GM04503 (cell line): ENCODE results near the gene SF3B2.
"Not testable (repeated sequence)": the region's sequence is repeated elsewhere in the genome, so short reads cannot be mapped to it uniquely, and the experiment has no call there.

Experiments used
- DNase-seq: peaks from one replicate; pipeline ENCODE4 v3.0.0-alpha.2; 2012; ENCODE audit warnings: low read depth

SF3B2 gene

DNA sequence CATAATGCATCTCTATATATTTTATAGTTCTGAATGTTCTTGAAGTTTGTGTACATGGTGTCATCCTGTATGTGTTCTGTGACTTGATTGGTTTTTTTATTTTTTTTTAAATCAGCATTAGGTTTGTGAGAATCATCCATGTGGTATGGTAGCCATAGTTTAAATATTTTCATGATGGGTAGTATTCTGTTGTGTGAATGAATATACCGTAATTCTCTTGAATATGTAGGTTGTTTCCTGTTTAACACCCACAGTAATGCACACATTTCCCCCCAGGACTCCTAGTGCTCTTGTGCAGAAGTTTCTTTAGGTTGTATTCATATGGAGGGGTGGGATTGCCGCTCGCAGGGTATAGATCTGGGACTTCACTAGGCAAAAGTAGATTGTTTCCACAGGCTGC, 19.9 kb downstream of the SF3B2 start:
- DNase-seq = no peak

DNA sequence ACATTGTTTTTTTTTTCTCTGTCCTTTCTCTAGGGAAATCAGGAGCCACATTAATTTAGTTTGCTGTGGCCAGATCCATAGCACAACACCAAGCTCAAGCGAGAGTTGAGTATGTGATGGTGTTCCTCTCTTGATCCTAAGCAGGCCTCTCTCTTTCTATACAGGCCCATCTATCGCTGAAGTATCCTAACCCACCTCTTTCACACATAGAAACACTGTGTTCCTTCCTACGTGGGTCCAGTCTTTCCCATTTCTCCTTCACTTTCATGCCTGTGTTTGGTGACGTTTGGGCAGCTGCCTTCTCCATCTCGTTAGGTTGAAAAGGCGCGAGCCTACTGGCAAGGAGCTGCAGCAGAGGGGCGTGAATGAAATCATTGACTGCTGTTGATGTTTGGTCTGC, 20.4 kb downstream of the SF3B2 start:
- no peak for DNase-seq

DNA sequence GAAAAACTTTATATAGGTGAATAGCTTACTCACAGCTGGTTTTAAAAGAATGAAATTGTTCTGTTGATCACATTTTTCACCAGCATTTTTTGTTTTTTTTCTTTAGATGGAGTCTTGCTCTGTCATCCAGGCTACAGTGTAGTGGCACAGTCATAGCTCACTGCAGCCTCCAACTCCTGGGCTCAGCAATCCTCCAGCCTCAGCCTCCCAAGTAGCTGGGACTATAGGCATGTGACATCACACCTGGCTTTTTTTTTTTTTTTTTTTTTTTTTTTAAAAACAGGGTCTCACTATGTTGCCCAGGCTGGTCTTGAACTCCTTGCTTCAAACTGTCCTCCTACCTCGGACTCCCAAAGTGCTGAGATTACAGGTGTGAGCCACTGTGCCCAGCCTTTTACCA, 21.5 kb downstream of the SF3B2 start:
- DNase-seq = no peak

DNA sequence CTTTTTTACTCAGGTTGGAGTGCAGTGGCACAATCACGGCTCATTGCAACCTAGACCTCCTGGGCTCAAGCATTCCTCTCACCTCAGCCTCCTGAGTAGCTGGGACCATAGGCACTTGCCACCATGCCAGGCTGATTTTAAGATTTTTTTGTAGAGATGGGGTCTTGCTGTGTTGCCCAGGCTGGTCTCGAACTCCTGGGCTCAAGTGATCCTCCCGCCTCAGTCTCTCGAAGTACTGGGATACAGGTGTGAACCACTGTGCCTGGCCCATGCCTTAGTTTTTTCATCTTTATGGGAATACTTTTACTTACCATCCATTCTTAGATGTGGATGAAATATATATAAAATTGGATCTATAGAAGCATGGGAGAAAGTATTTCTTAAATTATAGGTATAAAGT, 23.1 kb downstream of the SF3B2 start:
- no peak for DNase-seq

DNA sequence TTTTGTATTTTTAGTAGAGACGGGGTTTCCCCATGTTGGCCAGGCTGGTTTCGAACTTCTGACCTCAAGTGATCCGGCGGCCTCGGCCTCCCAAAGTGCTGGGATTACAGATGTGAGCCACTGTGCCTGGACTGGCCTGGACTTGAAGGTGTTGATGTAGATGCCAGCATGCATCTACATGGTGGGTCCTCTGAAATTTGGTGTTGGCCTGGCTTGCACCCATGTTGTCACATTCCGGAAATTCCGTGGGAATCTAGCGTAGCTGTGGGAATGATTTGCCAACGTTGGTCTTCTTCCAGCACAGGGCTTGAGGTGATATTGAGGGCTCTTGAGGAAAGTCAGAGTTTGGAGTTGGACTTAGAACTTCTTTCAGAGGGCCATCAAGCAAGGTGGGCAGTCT, 24.4 kb downstream of the SF3B2 start:
- DNase-seq = no peak

DNA sequence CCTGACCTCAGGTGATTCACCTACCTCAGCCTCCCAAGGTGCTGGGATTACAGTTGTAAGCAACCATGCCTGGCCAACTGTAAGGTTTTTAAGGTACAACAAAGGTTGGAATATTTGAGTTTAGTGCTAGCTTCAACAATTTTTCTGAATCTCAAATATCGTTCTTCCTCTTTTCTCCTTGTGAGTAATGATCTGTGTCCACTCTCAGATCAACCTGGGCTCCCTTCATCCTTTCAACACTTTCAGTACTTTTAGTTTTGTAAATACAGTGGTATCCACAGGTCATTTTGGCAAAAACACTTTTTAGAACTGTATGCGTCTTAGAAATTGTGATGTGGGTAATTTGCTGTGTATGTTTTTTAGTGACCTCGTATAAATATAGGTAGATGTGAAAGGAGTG, 25.8 kb downstream of the SF3B2 start:
- DNase-seq = no peak

DNA sequence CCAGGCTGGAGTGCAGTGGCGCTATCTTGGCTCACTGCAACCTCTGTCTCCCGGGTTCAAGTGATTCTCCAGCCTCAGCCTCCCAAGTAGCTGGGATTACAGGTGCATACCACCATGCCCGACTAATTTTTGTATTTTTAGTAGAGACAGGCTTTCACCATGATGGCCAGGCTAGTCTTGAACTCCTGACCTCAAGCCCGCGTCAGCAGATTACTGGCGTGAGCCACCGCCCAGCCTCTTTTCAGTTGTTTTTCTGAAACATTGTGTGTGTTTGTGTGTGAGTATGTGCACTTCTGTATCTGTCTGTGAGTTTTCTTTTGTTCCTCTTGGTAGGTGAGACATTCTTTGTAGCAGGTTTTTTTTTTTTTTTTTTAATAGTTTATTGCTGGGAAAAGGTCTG, 26.8 kb downstream of the SF3B2 start:
- DNase-seq = not testable (repeated sequence)

DNA sequence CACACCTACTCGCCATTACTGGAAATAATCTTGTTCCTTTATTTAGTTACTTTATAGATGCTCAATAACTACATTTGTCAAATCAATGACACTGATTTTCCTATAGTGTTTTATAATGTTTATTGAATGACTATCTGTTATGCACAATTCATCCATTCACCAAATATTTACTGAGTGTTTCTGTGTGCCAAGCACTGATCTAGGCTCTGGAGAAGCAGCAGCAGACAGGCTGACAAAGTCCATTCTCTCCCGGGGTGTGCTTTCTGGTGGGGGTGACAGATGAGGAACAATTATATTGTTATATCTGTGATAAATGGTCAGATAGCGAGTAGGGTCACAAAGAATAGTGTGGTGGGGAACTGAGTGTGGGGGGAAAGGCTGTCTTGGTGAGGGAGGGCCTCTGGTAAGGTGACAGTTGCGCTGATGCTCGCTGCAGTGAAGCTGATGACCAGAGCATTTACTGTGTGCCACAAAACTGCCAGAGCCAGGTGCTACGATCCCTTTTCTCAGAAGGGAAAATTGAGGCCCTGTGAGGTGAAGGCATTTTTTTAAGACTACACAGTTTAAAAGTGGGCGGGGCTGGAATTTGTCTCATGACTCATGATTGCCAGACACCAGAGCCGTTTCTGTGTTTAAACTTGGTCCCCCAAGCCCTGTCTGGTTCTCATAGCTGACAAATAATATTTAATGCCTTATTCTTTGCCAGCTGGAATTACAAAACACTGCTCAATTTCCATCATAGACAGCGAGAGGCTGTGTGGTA, 28.1 kb downstream of the SF3B2 start:
- DNase-seq = peak; percentile 71

DNA sequence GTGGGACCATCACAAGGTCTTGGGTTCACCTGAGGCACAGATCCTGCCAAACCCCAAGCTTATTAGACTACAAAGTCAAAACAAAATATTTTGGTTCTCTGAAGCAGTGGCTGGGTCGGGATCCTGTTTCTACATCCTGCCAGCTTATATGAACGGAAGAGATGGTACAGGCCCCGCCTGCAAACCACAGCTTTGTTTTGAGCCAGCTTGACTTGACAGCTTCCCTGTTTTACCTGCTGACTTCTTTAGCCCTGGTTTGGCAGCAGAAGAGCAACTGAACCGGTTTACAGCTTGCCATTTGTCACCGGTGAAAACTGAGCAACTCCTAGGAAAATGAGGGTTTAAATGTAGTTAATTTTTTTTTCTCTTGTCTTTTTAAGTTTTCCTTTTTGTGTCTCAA, 29.3 kb downstream of the SF3B2 start:
- DNase-seq = no peak

DNA sequence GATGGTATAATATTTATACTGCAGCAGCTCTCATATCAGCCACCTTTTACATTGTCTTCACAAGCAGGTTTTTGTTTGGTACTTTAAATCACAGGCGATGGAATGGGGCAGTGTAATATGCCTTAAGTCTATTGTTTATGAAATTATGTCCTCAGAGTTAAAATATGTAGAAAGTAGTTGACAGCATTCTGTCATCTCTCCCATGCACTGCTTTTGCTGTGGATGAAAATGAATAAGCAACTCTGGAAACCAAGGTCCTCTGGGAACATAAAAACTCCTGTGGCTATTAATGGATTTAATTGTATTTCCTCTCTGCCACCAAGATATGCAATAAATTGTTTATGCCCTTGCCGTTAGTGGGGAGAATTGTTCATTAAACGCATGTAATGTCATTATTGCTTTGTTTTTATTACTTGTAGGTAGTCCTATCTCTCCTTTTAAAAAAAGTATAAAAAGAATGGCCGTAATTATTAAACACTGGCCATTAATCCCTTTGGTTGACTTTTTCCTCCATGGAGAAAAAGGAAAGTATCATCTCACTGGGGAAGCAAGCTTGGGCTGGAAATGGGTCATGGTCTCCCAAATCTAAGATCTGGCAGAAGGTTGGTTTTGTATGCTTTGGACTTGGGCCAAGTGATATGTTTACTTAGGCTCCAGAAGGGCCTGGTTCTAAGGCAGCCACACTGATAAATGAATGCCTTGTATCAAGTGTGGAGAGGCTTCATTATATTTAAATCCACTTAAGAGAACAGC, 31.0 kb downstream of the SF3B2 start:
- DNase-seq = no peak

DNA sequence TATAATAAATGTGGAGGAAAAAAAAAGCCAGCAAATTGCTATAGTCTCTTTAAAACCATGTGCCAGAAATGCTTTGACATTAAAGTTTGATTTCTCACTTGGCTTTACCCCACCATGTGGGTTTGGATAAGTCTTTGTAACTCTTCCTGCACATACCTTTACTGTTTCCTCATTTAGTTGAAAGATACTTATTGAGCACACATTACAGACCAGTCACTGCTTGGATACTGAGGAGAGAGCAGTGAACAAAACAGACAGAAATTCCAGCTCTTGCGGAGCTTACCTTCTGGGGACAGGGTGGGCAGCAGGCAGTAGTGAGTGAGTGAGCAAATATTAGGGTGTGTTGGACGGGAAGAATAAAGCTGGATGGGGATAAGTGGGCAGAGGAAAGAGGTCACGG, 31.6 kb downstream of the SF3B2 start:
- no peak for DNase-seq

DNA sequence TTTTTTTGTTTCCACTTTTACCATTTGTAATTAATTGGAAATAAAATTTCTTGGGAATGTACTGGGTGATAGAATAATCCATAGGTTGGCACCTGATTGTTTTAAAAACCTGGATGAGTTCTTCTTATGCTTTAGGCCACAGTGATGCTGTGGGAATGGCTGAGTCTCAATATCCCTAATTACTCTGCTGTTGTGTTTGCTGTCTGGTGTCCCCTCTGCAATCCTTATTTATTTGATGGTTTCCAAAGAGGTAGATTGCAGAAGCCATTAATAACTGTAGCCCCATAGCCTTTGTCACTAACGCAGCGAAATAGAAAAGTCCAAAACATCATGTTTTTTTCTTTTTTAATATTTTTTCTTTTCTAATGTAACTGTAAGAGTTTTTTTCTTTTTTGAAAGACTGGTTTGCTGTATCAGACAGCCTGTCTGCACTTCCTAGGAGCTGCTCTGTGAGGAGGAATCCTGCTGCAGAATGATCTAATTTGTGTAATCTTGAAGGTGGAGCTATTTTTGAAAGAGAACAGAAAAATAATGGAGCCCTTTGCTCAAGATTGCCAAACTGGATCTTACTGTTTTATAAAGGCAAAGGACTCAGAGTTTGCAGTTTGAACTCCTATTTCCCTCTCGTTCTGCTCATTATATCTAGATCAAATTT, 32.8 kb downstream of the SF3B2 start:
- DNase-seq = no peak

DNA sequence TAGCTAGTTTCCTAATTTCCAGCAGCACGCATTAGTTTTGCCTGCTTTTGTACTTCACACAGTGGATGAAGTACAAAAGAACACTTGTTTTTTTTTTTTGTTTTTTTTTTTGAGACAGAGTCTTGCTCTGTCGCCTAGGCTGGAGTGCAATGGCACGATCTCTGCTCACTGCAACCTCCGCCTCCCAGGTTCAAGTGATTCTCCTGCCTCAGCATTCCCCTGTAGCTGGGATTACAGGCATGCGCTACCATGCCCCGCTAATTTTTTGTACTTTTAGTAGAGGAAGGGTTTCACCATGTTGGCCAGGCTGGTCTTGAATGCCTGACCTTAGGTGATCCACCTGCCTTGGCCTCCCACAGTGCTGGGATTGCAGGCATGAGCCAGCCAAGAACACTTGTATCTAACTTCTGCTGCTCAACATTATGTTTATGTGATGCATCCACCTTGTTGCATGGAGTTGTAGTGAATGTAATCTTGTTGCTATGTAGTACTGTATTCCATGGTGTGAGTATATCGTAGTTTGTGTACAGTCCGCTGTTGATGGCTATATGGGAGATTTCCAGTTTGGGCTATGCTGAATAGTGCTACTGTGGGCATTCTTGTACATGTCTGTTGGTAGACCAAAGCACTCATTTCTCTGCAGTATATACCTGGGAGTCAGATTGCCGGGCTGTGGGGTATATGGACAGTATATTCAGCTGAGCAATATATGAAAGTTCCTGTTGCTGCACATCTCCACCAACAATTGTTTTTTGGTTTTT, 35.2 kb downstream of the SF3B2 start:
- no peak for DNase-seq

DNA sequence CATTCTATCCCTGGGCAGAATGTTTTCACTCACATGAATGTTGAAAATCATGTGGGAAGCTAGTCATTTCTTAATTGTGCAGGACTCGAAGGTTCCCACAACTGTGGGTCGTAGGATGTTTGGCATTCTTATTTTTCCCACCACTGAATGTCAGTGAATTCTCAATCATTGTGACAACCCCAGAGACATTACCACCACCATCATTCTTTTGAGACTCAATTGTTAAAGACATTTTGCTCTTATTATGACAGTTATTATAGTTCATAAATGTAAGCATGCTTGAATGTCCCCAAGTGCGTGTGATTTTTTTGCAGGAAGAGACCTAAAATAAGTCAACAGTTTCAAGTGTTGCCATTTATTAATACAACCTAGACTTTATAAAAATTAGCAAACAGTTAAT, 36.9 kb downstream of the SF3B2 start:
- no peak for DNase-seq

DNA sequence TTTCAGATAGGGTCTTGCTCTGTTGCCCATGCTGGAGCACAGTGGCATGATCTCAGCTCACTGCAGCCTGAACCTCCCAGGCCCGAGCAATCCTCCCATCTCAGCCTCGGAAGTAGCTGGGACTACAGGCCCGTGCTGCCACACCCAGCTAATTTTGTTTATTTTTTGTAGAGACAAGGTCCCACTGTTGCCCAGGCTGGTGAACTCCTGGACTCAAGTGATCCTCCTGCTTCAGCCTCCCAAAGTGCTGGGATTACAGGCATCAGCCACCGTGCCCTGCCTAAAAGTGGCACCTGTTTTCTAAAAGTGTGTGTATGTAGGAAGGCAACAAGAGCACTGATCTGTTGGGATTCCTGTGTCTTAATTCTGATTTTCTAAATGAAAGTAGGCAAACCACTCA, 38.1 kb downstream of the SF3B2 start:
- DNase-seq = no peak

DNA sequence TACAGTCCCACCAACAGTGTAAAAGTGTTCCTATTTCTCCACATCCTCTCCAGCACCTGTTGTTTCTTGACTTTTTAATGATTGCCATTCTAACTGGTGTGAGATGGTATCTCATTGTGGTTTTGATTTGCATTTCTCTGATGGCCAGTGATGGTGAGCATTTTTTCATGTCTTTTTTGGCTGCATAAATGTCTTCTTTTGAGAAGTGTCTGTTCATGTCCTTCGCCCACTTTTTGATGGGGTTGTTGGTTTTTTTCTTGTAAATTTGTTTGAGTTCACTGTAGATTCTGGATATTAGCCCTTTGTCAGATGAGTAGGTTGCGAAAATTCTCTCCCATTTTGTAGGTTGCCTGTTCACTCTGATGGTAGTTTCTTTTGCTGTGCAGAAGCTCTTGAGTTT, 40.0 kb downstream of the SF3B2 start:
- not testable (repeated sequence) for DNase-seq

DNA sequence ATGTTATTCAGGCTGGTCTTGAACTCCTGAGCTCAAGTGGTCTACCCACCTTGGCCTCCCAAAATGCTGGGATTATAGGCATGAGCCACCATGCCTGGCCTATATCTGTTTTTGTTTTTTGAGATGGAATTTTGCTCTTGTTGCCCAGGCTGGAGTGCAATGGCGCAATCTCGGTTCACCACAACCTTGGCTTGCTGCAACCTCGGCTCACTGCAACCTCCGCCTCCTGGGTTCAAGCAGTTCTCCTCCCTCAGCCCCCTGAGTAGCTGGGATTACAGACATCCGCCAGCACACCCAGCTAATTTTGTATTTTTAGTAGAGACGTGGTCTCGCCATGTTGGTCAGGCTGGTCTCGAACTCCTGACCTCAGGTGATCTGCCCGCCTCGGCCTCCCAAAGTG, 47.6 kb downstream of the SF3B2 start:
- not testable (repeated sequence) for DNase-seq

DNA sequence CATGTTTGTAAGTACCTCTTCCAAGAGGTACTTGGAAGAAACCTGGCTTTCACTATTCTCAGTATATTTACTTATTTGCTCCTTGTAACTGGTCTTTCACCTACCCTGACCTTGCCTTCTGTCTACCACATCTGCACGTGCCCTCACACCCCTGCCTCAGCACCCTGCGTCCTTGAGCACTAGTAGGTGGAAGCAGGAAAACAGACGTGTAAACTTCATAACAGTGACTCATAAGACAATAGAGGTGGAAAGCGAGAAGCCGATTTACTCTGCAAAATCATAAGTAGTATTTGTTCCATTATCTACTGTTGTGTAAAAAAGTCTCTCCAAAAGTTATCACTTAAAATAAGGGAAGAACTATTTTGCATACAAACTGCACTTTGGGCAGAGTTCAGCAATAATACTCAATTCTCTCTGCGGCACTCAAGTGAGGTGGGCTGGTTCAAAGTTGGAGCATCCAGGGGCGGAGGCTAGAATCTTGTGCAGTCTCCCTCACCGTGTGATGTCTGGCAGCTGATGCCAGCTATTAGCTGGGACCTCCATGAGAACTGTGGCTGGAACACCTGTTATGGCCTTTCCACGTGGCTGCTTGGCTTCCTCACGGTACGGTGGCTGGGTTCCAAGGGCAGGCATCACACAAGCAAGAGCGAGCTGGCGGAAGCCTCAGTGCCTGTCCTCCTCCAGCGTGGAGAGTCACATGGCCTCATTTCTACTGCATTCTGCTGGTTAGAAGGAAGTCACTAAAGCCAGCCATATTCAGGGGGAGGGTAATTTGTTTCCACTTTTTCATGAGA, 48.3 kb downstream of the SF3B2 start:
- no peak for DNase-seq

DNA sequence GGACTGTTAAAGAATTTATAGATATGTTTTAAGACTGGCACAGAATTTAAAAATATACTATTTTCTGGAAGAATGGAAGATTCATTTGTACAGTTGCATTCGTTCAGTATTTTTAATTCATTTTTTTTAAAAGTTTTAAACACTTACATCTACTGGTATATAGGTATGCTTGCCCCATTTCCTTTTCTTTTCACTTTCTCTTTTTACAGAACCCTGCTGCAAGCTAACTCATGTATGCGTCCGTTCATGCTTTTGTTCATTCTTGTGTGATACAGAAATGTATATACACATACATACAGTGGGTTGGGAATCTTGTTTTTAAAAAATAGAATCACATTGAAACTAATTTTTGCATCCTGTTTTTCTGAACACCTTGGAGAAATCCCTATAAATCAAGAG, 48.9 kb downstream of the SF3B2 start:
- no peak for DNase-seq

DNA sequence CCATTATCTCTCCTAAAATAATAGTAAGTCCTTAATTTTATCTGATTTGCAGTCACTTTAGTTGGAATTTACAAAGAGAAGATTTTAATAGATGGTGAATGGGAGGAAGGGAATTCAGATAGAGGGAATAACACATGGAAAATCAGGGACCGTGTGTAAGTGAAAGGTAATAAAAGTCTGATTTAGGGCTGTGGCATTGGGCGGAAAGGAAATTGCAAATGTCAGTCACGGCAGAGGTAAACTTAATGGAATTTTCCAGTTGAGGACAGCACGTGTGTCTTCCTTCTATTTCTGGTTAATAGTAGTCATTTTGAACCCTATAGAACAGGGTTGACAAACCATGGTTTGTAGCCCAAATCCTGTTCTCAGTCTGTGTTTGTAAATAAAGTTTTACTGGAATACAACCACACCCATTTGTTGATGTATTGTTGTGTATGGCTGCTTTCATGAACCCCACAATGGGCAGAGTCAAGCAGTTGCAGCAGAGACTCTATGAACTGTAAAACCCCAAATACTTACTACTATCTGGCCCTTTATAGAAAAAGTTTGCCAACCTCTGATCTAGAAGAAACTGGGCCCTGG, 52.0 kb downstream of the SF3B2 start:
- DNase-seq = no peak
